ENCODE measurements around the gene EEF1A2.
"Not testable (repeated sequence)": the region's sequence is repeated elsewhere in the genome, so short reads cannot be mapped to it uniquely, and the experiment has no call there.

Gene EEF1A2

GRCh38 chr20:63487116-63487764, 11.6 kb downstream of the EEF1A2 start:
- no peak for DNase-seq (ENCODE audit: low read depth, low spot score)

- no peak for DNase-seq (ENCODE audit: low read depth, low spot score)
Observed at GRCh38 chr20:63486300-63486855, 12.5 kb downstream of the EEF1A2 start.

GRCh38 chr20:63484651-63485403, 14.1 kb downstream of the EEF1A2 start:
- no peak for DNase-seq (ENCODE audit: low read depth, low spot score)

GRCh38 chr20:63484236-63484635, 14.6 kb downstream of the EEF1A2 start:
- no peak for DNase-seq (ENCODE audit: low read depth, low spot score)

GRCh38 chr20:63483834-63484233, 15.0 kb downstream of the EEF1A2 start:
- DNase-seq (ENCODE audit: low read depth, low spot score), result no peak

- no peak for DNase-seq (ENCODE audit: low read depth, low spot score)
Observed at GRCh38 chr20:63482021-63482587, 16.8 kb downstream of the EEF1A2 start.

- no peak for DNase-seq (ENCODE audit: low read depth, low spot score)
Observed at GRCh38 chr20:63481503-63481902, 17.4 kb downstream of the EEF1A2 start.

GRCh38 chr20:63479695-63480419, 19.0 kb downstream of the EEF1A2 start:
- not testable (repeated sequence) for DNase-seq (ENCODE audit: low read depth, low spot score)

GRCh38 chr20:63478346-63479302, 20.3 kb downstream of the EEF1A2 start:
- DNase-seq (ENCODE audit: low read depth, low spot score), result no peak

GRCh38 chr20:63477944-63478343, 20.9 kb downstream of the EEF1A2 start:
- no peak for DNase-seq (ENCODE audit: low read depth, low spot score)

GRCh38 chr20:63477061-63477616, 21.7 kb downstream of the EEF1A2 start:
- no peak for DNase-seq (ENCODE audit: low read depth, low spot score)

GRCh38 chr20:63475209-63475608, 23.7 kb downstream of the EEF1A2 start:
- DNase-seq (ENCODE audit: low read depth, low spot score), result peak; percentile 55

GRCh38 chr20:63473555-63474449, 25.1 kb downstream of the EEF1A2 start:
- no peak for DNase-seq (ENCODE audit: low read depth, low spot score)

- DNase-seq (ENCODE audit: low read depth, low spot score), result no peak
Observed at GRCh38 chr20:63472862-63473390, 26.0 kb downstream of the EEF1A2 start.

- no peak for DNase-seq (ENCODE audit: low read depth, low spot score)
Observed at GRCh38 chr20:63471981-63472831, 26.7 kb downstream of the EEF1A2 start, which contains the start of gene KCNQ2. Gene KCNQ2, minus strand, starts transcription at chr20:63472655. Its CDS starts 192 bp downstream, at chr20:63472463.

GRCh38 chr20:63471717-63471980, 27.2 kb downstream of the EEF1A2 start:
- no peak for DNase-seq (ENCODE audit: low read depth, low spot score)

- no peak for DNase-seq (ENCODE audit: low read depth, low spot score)
Observed at GRCh38 chr20:63471002-63471716, 27.7 kb downstream of the EEF1A2 start.

GRCh38 chr20:63470410-63470809, 28.5 kb downstream of the EEF1A2 start:
- DNase-seq (ENCODE audit: low read depth, low spot score), result no peak
